ENCODE measurements around the gene ANKRA2.

DNA sequence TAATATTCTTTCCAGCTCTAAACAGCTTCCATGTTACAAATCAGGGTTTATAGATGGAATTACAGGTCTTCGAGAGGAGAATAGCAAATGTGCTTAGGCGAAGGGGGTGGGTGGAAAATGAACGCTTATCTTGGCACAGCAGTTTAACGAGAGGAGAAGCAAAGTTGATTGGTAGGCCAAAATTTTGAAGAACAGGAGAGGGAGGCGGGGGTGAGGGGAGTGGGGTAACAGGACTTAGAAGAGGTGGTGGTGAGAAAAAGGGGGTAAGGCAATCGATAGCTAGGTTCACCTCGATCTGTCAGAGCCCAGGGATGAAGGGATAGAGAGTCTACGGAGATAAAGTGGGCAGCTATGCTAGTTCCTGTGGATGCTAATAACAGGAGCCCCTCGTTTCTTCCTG is 764 bp downstream of the ANKRA2 start:
- TF ChIP-seq POLR2A (IDR thresholded peaks at IDR 0.05), result no peak
- TF ChIP-seq, protein P1, sequence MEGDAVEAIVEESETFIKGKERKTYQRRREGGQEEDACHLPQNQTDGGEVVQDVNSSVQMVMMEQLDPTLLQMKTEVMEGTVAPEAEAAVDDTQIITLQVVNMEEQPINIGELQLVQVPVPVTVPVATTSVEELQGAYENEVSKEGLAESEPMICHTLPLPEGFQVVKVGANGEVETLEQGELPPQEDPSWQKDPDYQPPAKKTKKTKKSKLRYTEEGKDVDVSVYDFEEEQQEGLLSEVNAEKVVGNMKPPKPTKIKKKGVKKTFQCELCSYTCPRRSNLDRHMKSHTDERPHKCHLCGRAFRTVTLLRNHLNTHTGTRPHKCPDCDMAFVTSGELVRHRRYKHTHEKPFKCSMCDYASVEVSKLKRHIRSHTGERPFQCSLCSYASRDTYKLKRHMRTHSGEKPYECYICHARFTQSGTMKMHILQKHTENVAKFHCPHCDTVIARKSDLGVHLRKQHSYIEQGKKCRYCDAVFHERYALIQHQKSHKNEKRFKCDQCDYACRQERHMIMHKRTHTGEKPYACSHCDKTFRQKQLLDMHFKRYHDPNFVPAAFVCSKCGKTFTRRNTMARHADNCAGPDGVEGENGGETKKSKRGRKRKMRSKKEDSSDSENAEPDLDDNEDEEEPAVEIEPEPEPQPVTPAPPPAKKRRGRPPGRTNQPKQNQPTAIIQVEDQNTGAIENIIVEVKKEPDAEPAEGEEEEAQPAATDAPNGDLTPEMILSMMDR (IDR thresholded peaks at IDR 0.05), result no peak
